HG02571 (cell line): ENCODE measurements around the gene NOL4L.
"Not testable (repeated sequence)": the region's sequence is repeated elsewhere in the genome, so short reads cannot be mapped to it uniquely, and the experiment has no call there.

Experiments
- ATAC-seq: cut with Tn5 transposase; IDR thresholded peaks from one replicate; pipeline ENCODE4 v1.9.1; 2021; ENCODE audit warnings: mild to moderate bottlenecking, moderate library complexity; ENCODE audit not compliant: unreplicated experiment

The NOL4L gene

GRCh38 chr20:32512047-32512385 is 73.1 kb downstream of the NOL4L start:
- ATAC-seq, result no peak

- no peak for ATAC-seq
Observed at GRCh38 chr20:32511358-32512046, 73.6 kb downstream of the NOL4L start.

- ATAC-seq, result no peak
Observed at GRCh38 chr20:32510601-32511357, 74.4 kb downstream of the NOL4L start.

GRCh38 chr20:32510120-32510600 is 75.0 kb downstream of the NOL4L start:
- no peak for ATAC-seq

GRCh38 chr20:32509639-32510066 is 75.5 kb downstream of the NOL4L start:
- no peak for ATAC-seq

- no peak for ATAC-seq
Observed at GRCh38 chr20:32508775-32509119, 76.4 kb downstream of the NOL4L start.

- ATAC-seq, result no peak
Observed at GRCh38 chr20:32507998-32508774, 76.9 kb downstream of the NOL4L start.

GRCh38 chr20:32506721-32507120 is 78.4 kb downstream of the NOL4L start:
- ATAC-seq, result no peak

- ATAC-seq, result no peak
Observed at GRCh38 chr20:32505723-32506473, 79.2 kb downstream of the NOL4L start.

GRCh38 chr20:32501709-32502108 is 83.4 kb downstream of the NOL4L start:
- ATAC-seq, result no peak

GRCh38 chr20:32497589-32498224 is 87.4 kb downstream of the NOL4L start:
- ATAC-seq, result no peak

GRCh38 chr20:32496811-32497533 is 88.2 kb downstream of the NOL4L start:
- no peak for ATAC-seq

- no peak for ATAC-seq
Observed at GRCh38 chr20:32495949-32496348, 89.2 kb downstream of the NOL4L start.

GRCh38 chr20:32495217-32495565 is 89.9 kb downstream of the NOL4L start:
- no peak for ATAC-seq

GRCh38 chr20:32494483-32495216 is 90.5 kb downstream of the NOL4L start:
- ATAC-seq, result no peak

- ATAC-seq, result no peak
Observed at GRCh38 chr20:32493356-32493755, 91.8 kb downstream of the NOL4L start.

- not testable (repeated sequence) for ATAC-seq
Observed at GRCh38 chr20:32491764-32492151, 93.4 kb downstream of the NOL4L start.

- ATAC-seq, result no peak
Observed at GRCh38 chr20:32490942-32491763, 94.0 kb downstream of the NOL4L start.
